Endothelial cell of umbilical vein (primary cell): Measurements from ENCODE around the gene MIPEP. TPM values are rescaled to one million over a fixed set of nuclear protein-coding genes. Genes with fewer than 3 reads are reported as not detected.

Source experiments
- BruUV-seq: library from RNA; stranded (reverse); fragments of 400-500 nt; replicated peaks from 2 replicates; lab custom pipeline; 2021; lab: Mats Ljungman, UMichigan
- CTCF ChIA-PET: fragments of 300-600, 350-600 bp; sonication (Branson Sonifier 250); formaldehyde crosslinking; loops from one replicate; lab custom pipeline; 2021; ENCODE audit warnings: antibody characterized with exemption, inconsistent platforms; lab: Charles Lee
- POLR2A ChIA-PET: fragments of 300-600, 350-600 bp; sonication (Branson Sonifier 250); formaldehyde crosslinking; loops from one replicate; lab custom pipeline; 2021; ENCODE audit warnings: antibody characterized with exemption, inconsistent platforms; lab: Charles Lee
- DNase-seq: peaks from one replicate; pipeline ENCODE4 v3.0.0-alpha.2; 2011; ENCODE audit warnings: low read depth, low spot score
- FAIRE-seq: peaks from 2 replicates; lab custom pipeline; 2011; peaks lifted over from hg19 to GRCh38; lab: Jason Lieb, UNC
- H2AFZ ChIP-seq: 2 replicates; pipeline ENCODE4 v1.6.0; 2012; ENCODE audit warnings: low read depth, low read length, control low read depth, inconsistent platforms
- H3K27ac ChIP-seq: 2 replicates; pipeline ENCODE4 v1.5.1; 2011; ENCODE audit warnings: low read depth, mild to moderate bottlenecking, control low read depth, low read length, moderate library complexity; ENCODE audit not compliant: insufficient read depth
- H3K27me3 ChIP-seq, 2 experiments: 2 replicates each; pipeline versions ENCODE4 v1.6.0 to v1.6.1; 2011; ENCODE audit warnings: low read length in 2 of 2, mixed read lengths in 1 of 2; ENCODE audit not compliant: control insufficient read depth in 2 of 2, insufficient read depth in 2 of 2
- H3K36me3 ChIP-seq, 2 experiments: 2 replicates in 1 of 2; 3 replicates in 1 of 2; pipeline ENCODE4 v1.5.1; 2011; ENCODE audit warnings: low read length in 2 of 2, mild to moderate bottlenecking in 1 of 2, moderate library complexity in 1 of 2; ENCODE audit not compliant: control insufficient read depth in 2 of 2, insufficient read depth in 2 of 2; ENCODE audit errors: extremely low read depth in 1 of 2
- H3K4me1 ChIP-seq: 3 replicates; pipeline ENCODE4 v1.5.1; 2011; ENCODE audit warnings: mild to moderate bottlenecking, low read length; ENCODE audit not compliant: control insufficient read depth, insufficient read depth; ENCODE audit errors: extremely low read depth
- H3K4me2 ChIP-seq: 2 replicates; pipeline ENCODE4 v1.6.1; 2011; ENCODE audit warnings: low read length, control low read depth, mixed read lengths; ENCODE audit not compliant: insufficient read depth
- H3K4me3 ChIP-seq, 3 experiments: fragments of 200-600 bp in 1 of 3; sonication (generic), shearing (Covaris generic) in 1 of 3; replicated peaks in 1 of 3; 2 replicates each; pipeline ENCODE4 v1.5.1; 2011 to 2016; ENCODE audit warnings: control low read depth in 3 of 3, low read length in 3 of 3, mild to moderate bottlenecking in 2 of 3, inconsistent platforms in 1 of 3, low read depth in 1 of 3, moderate library complexity in 1 of 3; ENCODE audit not compliant: insufficient read depth in 1 of 3
- H3K79me2 ChIP-seq: 2 replicates; pipeline ENCODE4 v1.6.0; 2012; ENCODE audit warnings: low read length, inconsistent platforms; ENCODE audit not compliant: control insufficient read depth, insufficient read depth
- H3K9ac ChIP-seq: replicated peaks from 2 replicates; pipeline ENCODE3; 2011; ENCODE audit warnings: low read length, control low read depth; ENCODE audit not compliant: insufficient read depth; ENCODE audit errors: extremely low read depth
- H3K9me1 ChIP-seq: replicated peaks from 3 replicates; pipeline ENCODE4 v1.6.0; 2011; ENCODE audit warnings: mild to moderate bottlenecking, low read length; ENCODE audit not compliant: control insufficient read depth, insufficient read depth; ENCODE audit errors: extremely low read depth
- H3K9me3 ChIP-seq: replicated peaks from 2 replicates; pipeline ENCODE4 v1.5.1; 2012; ENCODE audit warnings: low read length, inconsistent platforms; ENCODE audit not compliant: control insufficient read depth, insufficient read depth
- H4K20me1 ChIP-seq: replicated peaks from 2 replicates; pipeline ENCODE3; 2011; ENCODE audit warnings: mild to moderate bottlenecking, low read length; ENCODE audit not compliant: control insufficient read depth, insufficient read depth; ENCODE audit errors: extremely low read depth
- CTCF ChIP-seq, 2 donors: IDR thresholded peaks; 1 replicate in 1 of 2; 2 replicates in 1 of 2; pipeline ENCODE4 v1.5.1; 2011; ENCODE audit warnings: low read length in 2 of 2, mild to moderate bottlenecking in 2 of 2, moderate library complexity in 2 of 2, control low read depth in 1 of 2, inconsistent platforms in 1 of 2, low read depth in 1 of 2; ENCODE audit not compliant: insufficient read depth in 1 of 2; ENCODE audit errors: extremely low read depth in 1 of 2
- EZH2 ChIP-seq: IDR thresholded peaks from 2 replicates; pipeline ENCODE4 v1.6.1; 2012; ENCODE audit warnings: borderline replicate concordance, low read depth, mild to moderate bottlenecking, moderate library complexity, low read length, inconsistent platforms; ENCODE audit not compliant: severe bottlenecking
- FOS ChIP-seq: IDR thresholded peaks from 2 replicates; pipeline ENCODE4 v1.6.1; 2011; ENCODE audit warnings: mild to moderate bottlenecking, low read length, moderate library complexity, borderline replicate concordance; ENCODE audit not compliant: insufficient read depth
- GATA2 ChIP-seq: IDR thresholded peaks from 2 replicates; pipeline ENCODE4 v1.7.0; 2011; ENCODE audit warnings: low read depth, mild to moderate bottlenecking, moderate library complexity, mixed read lengths, low read length; ENCODE audit not compliant: insufficient read length, insufficient read depth
- JUN ChIP-seq: IDR thresholded peaks from 2 replicates; pipeline ENCODE4 v1.6.1; 2011; ENCODE audit warnings: borderline replicate concordance, low read depth; ENCODE audit not compliant: insufficient read length, insufficient read depth
- MAX ChIP-seq: IDR thresholded peaks from 2 replicates; pipeline ENCODE4 v1.6.1; 2011; ENCODE audit not compliant: insufficient read depth, insufficient read length
- MYC ChIP-seq: IDR thresholded peaks from one replicate; pipeline ENCODE4 v1.6.1; 2011; ENCODE audit warnings: mild to moderate bottlenecking, low read depth, low read length
- POLR2A ChIP-seq: IDR thresholded peaks from 2 replicates; pipeline ENCODE4 v1.6.1; 2012; ENCODE audit warnings: low read depth, mild to moderate bottlenecking, control low read depth, low read length
- POLR2AphosphoS5 ChIP-seq: IDR thresholded peaks from 2 replicates; pipeline ENCODE4 v1.6.1; 2012; ENCODE audit warnings: low read depth, mild to moderate bottlenecking, control low read depth, low read length, moderate library complexity; ENCODE audit not compliant: insufficient read depth
- dilution Hi-C: fragments of 300-500 bp; cut with MboI; formaldehyde crosslinking; loops from one replicate; pipeline ENCODE4 v1.15.0; 2019; ENCODE audit warnings: low sequenced_read_pairs; ENCODE audit not compliant: extremely low pct_ligation_motif_present
- intact Hi-C: fragments of 100-400 bp; cut with micrococcal nuclease; formaldehyde crosslinking; loops from one replicate; pipeline ENCODE4 v1.10.0; 2022
- polyA plus RNA-seq, 4 experiments: library from polyadenylated mRNA; depleted of rRNA in 3 of 4; stranded (reverse) in 3 of 4; unstranded in 1 of 4; fragments of >200 nt; gene quantifications; 2 replicates each; pipeline versions ENCODE4 v1.2.1 to v1.2.3, GENCODE V29; 2011 to 2012; ENCODE audit warnings: missing spikeins in 1 of 4
- total RNA-seq: library from RNA; stranded (reverse); gene quantifications from 2 replicates; pipeline ENCODE4 v1.2.3, GENCODE V29; 2021

The MIPEP gene
- total and polyA plus RNA-seq, 2 donors (not counting 3 experiments of a cell fraction or from before 2014, with no cell fraction given) = 12.4 to 19.2 TPM

GRCh38 chr13:23685416-23685815 lies 203.8 kb downstream of the MIPEP start:
- no peak for DNase-seq
- POLR2A ChIA-PET = no interaction called here

More at GRCh38 chr13:23685416-23685815, 203.8 kb downstream of the MIPEP start:
- no peak overlapping the region for H3K4me3 ChIP-seq
- H2AFZ ChIP-seq = no peak overlapping the region
- H3K4me2 ChIP-seq = no peak overlapping the region
- no peaks in the 10 kb centered on the region for H3K9me3 ChIP-seq
- no peaks in the 10 kb centered on the region for H3K79me2 ChIP-seq
- TF ChIP-seq EZH2 (no peak), FOS (no peak), POLR2AphosphoS5 (no peak), MAX (no peak), POLR2A (no peak), GATA2 (no peak), MYC (no peak), JUN (no peak), CTCF (IDR thresholded peaks at IDR 0.05; ENCODE audit: extremely low read depth in 1 of 2, insufficient read depth in 1 of 2, low read depth in 1 of 2, low read length in 2 of 2) (no peak)
- H3K9me1 ChIP-seq = no peaks in the 10 kb centered on the region
- CTCF ChIA-PET = no interaction called here
- H3K4me1 ChIP-seq = no peaks in the 10 kb centered on the region
- dilution Hi-C loops = no loop called here
- no peaks in the 10 kb centered on the region for H3K27me3 ChIP-seq
- intact Hi-C loops = no loop called here
- no TSS peak for BruUV-seq
- H3K36me3 ChIP-seq = no peaks in the 10 kb centered on the region
- H3K9ac ChIP-seq = no peak overlapping the region
- no peak for FAIRE-seq
- H3K27ac ChIP-seq = no peak overlapping the region
- H4K20me1 ChIP-seq = no peaks in the 10 kb centered on the region
